Cardiac septum (tissue), 1 donor: ENCODE data around the gene AP5M1. TPM values are rescaled to one million over a fixed set of nuclear protein-coding genes. Genes with fewer than 3 reads are reported as not detected.
A peak's percentile ranks its signal among the peaks of the same experiment; 100 is the strongest.
"Not testable (repeated sequence)": the region's sequence is repeated elsewhere in the genome, so short reads cannot be mapped to it uniquely, and the experiment has no call there.

Source experiments
- DNase-seq: peaks from one replicate; pipeline ENCODE4 v3.0.0-alpha.2; 2020; ENCODE audit warnings: low spot score
- intact Hi-C: fragments of 100-400 bp; cut with DNase I; formaldehyde crosslinking; loops from one replicate; pipeline ENCODE4 v1.14.0; 2022
- long read RNA-seq: library from polyadenylated mRNA; unstranded; transcript quantifications from one replicate; pipeline ENCODE4 v2.0.0, GENCODE V29; 2021
- total RNA-seq: library from RNA; stranded (reverse); fragmentation: NEBNext Ultra II Directional; extraction: Animal tissue kit (Norgen Biotek cat#: 25700); gene quantifications from one replicate; pipeline ENCODE4 v1.2.1, GENCODE V29; 2021
- donor health status: DM: no; HTN: no; CAD: no.

AP5M1 gene
- 49.6 TPM for total RNA-seq
- long read RNA-seq, full-length matches to known transcripts: 21 of 41 reads
- long read RNA-seq, partial matches to known transcripts: 3 of 41 reads
- long read RNA-seq, other reads (novel, unspliced or antisense): 17 of 41 reads

GRCh38 chr14:57268161-57269069, at the start of gene AP5M1, which contains the start of gene EXOC5:
AP5M1 (plus strand) TSS chr14:57268971; CDS start chr14:57269315, 344 bp downstream.
EXOC5 (minus strand) TSS chr14:57268905; CDS start chr14:57268648, 257 bp downstream.
- peak; percentile 96 for DNase-seq
- intact Hi-C loops: loop anchor here (2.0 kb wide), 1 partner anchor 122 kb away; the partner anchor contains the start of gene NAA30

- intact Hi-C loops: no loop called here
- DNase-seq: no peak
Observed at GRCh38 chr14:57221931-57222330, 46.8 kb upstream of the AP5M1 start.

GRCh38 chr14:57227083-57227482, 41.7 kb upstream of the AP5M1 start:
- intact Hi-C loops: no loop called here
- no peak for DNase-seq

- DNase-seq, intact Hi-C loops: not testable (repeated sequence)
Observed at GRCh38 chr14:57228320-57228719, 40.5 kb upstream of the AP5M1 start.

- DNase-seq: no peak
- intact Hi-C loops: no loop called here
Observed at GRCh38 chr14:57232006-57232405, 36.8 kb upstream of the AP5M1 start.

- DNase-seq, intact Hi-C loops: not testable (repeated sequence)
Observed at GRCh38 chr14:57240115-57240514, 28.7 kb upstream of the AP5M1 start.

GRCh38 chr14:57243320-57243719, 25.5 kb upstream of the AP5M1 start:
- DNase-seq: no peak
- intact Hi-C loops: no loop called here

- no peak for DNase-seq
- intact Hi-C loops: no loop called here
Observed at GRCh38 chr14:57244106-57244505, 24.7 kb upstream of the AP5M1 start.

- intact Hi-C loops: no loop called here
- no peak for DNase-seq
Observed at GRCh38 chr14:57245941-57246340, 22.8 kb upstream of the AP5M1 start.

- intact Hi-C loops: no loop called here
Observed at GRCh38 chr14:57246933-57247657, 21.7 kb upstream of the AP5M1 start.

GRCh38 chr14:57254884-57255283, 13.9 kb upstream of the AP5M1 start:
- no peak for DNase-seq
- intact Hi-C loops: no loop called here

More at GRCh38 chr14:57246933-57247657, 21.7 kb upstream of the AP5M1 start:
- DNase-seq: no peak

- intact Hi-C loops, DNase-seq: not testable (repeated sequence)
Observed at GRCh38 chr14:57258221-57258620, 10.6 kb upstream of the AP5M1 start.

GRCh38 chr14:57259672-57260071, 9.1 kb upstream of the AP5M1 start:
- DNase-seq: no peak
- intact Hi-C loops: no loop called here

- intact Hi-C loops: no loop called here
- no peak for DNase-seq
Observed at GRCh38 chr14:57261604-57262003, 7.2 kb upstream of the AP5M1 start.

- no peak for DNase-seq
- intact Hi-C loops: no loop called here
Observed at GRCh38 chr14:57262117-57262516, 6.7 kb upstream of the AP5M1 start.

- intact Hi-C loops: no loop called here
Observed at GRCh38 chr14:57266065-57266464, 2.7 kb upstream of the AP5M1 start.

GRCh38 chr14:57273236-57273635, 4.5 kb downstream of the AP5M1 start:
- DNase-seq: no peak
- intact Hi-C loops: no loop called here

More at GRCh38 chr14:57266065-57266464, 2.7 kb upstream of the AP5M1 start:
- DNase-seq: no peak

GRCh38 chr14:57274551-57274950, 5.8 kb downstream of the AP5M1 start:
- intact Hi-C loops: no loop called here
- no peak for DNase-seq

- no peak for DNase-seq
- intact Hi-C loops: no loop called here
Observed at GRCh38 chr14:57275023-57275664, 6.4 kb downstream of the AP5M1 start.

- DNase-seq: no peak
- intact Hi-C loops: no loop called here
Observed at GRCh38 chr14:57277062-57277461, 8.3 kb downstream of the AP5M1 start.
